Mammary epithelial cell (primary cell): ENCODE measurements around the gene PLD1.

ENCODE experiments used
- EZH2 ChIP-seq: IDR thresholded peaks from 2 replicates; pipeline ENCODE4 v1.6.1; 2012; ENCODE audit warnings: low read length, inconsistent platforms, borderline replicate concordance
- TF ChIP-seq, protein P1 (sequence below), 2 donors: IDR thresholded peaks in 1 of 2; conservative IDR thresholded peaks in 1 of 2; 2 replicates each; pipeline ENCODE4 v1.5.1; 2011 to 2012; ENCODE audit warnings: inconsistent platforms in 2 of 2, low read length in 2 of 2, mild to moderate bottlenecking in 2 of 2, control low read depth in 1 of 2, low read depth in 1 of 2; ENCODE audit not compliant: insufficient read depth in 1 of 2; ENCODE audit errors: extremely low read depth in 1 of 2

DNA sequence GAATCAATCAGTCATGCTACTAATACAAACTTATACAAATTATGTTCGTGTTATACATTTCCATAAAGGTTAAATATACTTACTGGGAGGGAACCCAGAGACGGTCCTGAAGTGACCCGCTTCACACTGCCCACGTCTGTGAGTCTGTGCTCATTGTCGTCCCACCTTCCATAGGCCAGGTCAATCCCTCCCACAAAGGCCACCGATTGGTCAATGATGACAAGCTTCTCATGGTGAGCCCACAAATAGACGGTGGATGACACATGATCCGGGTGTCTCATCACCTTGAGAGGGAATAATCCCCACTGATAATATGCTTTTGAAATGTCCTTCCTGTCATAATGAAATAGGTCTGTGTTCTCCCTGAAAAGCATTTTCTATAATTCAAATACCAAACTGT is 121.7 kb downstream of the PLD1 start:
- TF ChIP-seq, protein P1, sequence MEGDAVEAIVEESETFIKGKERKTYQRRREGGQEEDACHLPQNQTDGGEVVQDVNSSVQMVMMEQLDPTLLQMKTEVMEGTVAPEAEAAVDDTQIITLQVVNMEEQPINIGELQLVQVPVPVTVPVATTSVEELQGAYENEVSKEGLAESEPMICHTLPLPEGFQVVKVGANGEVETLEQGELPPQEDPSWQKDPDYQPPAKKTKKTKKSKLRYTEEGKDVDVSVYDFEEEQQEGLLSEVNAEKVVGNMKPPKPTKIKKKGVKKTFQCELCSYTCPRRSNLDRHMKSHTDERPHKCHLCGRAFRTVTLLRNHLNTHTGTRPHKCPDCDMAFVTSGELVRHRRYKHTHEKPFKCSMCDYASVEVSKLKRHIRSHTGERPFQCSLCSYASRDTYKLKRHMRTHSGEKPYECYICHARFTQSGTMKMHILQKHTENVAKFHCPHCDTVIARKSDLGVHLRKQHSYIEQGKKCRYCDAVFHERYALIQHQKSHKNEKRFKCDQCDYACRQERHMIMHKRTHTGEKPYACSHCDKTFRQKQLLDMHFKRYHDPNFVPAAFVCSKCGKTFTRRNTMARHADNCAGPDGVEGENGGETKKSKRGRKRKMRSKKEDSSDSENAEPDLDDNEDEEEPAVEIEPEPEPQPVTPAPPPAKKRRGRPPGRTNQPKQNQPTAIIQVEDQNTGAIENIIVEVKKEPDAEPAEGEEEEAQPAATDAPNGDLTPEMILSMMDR (conservative IDR thresholded peaks at IDR 0.05 in 1 of 2, IDR thresholded peaks at IDR 0.05 in 1 of 2; ENCODE audit: extremely low read depth in 1 of 2, insufficient read depth in 1 of 2, low read depth in 1 of 2, low read length in 2 of 2) = no peak
- no peak for TF ChIP-seq EZH2
